BLaER1 treated with 17β-estradiol and CSF1 and Interleukin-3, amounts not matched to agents 10 nM and 100 nM (cell line): ENCODE results near the gene DNPEP.
A peak's percentile ranks its signal among the peaks of the same experiment; 100 is the strongest.

Source experiments
- H3K27ac ChIP-seq, 11 experiments: shearing (Covaris generic); formaldehyde crosslinking; 2 replicates each; pipeline ENCODE4 v1.8.1; 2022
- H3K27me3 ChIP-seq, 11 experiments: shearing (Covaris generic); formaldehyde crosslinking; 2 replicates each; pipeline ENCODE4 v1.8.1; 2022
- H3K36me3 ChIP-seq, 11 experiments: shearing (Covaris generic); formaldehyde crosslinking; 2 replicates each; pipeline ENCODE4 v1.8.1; 2022
- H3K4me1 ChIP-seq, 10 experiments: shearing (Covaris generic); formaldehyde crosslinking; 2 replicates each; pipeline ENCODE4 v1.8.1; 2022
- H3K4me2 ChIP-seq, 11 experiments: shearing (Covaris generic); formaldehyde crosslinking; 2 replicates each; pipeline ENCODE4 v1.8.1; 2022
- H3K4me3 ChIP-seq, 10 experiments: shearing (Covaris generic); formaldehyde crosslinking; 2 replicates each; pipeline ENCODE4 v1.8.1; 2022
- H3K9ac ChIP-seq, 11 experiments: shearing (Covaris generic); formaldehyde crosslinking; 2 replicates each; pipeline ENCODE4 v1.8.1; 2022
- H3K9me3 ChIP-seq, 11 experiments: shearing (Covaris generic); formaldehyde crosslinking; replicated peaks in 1 of 11; 2 replicates each; pipeline ENCODE4 v1.8.1; 2022
- H4K20me1 ChIP-seq, 11 experiments: shearing (Covaris generic); formaldehyde crosslinking; 2 replicates each; pipeline ENCODE4 v1.8.1; 2022
- Cebpa-rat ChIP-seq, 11 experiments: shearing (Covaris generic); IDR thresholded peaks; 2 replicates each; pipeline ENCODE4 v1.8.1; 2022

DNPEP gene

GRCh38 chr2:219368690-219369191 is 19.0 kb downstream of the DNPEP start:
- Histone ChIP-seq H3K27me3 (no peaks in the 10 kb centered on the region), H3K4me2 (0 out of 22 replicates have a peak overlapping the region, but pooled peaks of 1 of the 11 experiments have one; percentile 23), H3K4me1 (peaks cover 0 to 25% (median 0%) of the 10 kb centered on the region in 10 experiments; a peak in 6 of 20 replicates), H3K9me3 (no peaks in the 10 kb centered on the region), H3K4me3 (no peak overlapping the region), H4K20me1 (peaks cover 0 to 5% (median 0%) of the 10 kb centered on the region in 11 experiments; a peak in 1 of 22 replicates), H3K27ac (no peak overlapping the region), H3K36me3 (peaks cover 6 to 19% (median 9%) of the 10 kb centered on the region in 11 experiments), H3K9ac (no peak overlapping the region)
- TF ChIP-seq Cebpa-rat (IDR thresholded peaks at IDR 0.05): no peak

GRCh38 chr2:219362524-219363164 is 25.1 kb downstream of the DNPEP start:
- peaks cover 0 to 8% (median 0%) of the 10 kb centered on the region in 11 experiments; a peak in 1 of 22 replicates for H3K9me3 ChIP-seq
- H3K27me3 ChIP-seq: no peaks in the 10 kb centered on the region
- no peaks in the 10 kb centered on the region for H3K36me3 ChIP-seq
- H3K27ac ChIP-seq: peak overlapping the region in 3 of 11 experiments; percentile 33 to 38 (median 35); a peak in 4 of 22 replicates
- peak overlapping the region in 5 of 11 experiments; percentile 50 to 88 (median 73); a peak in 10 of 22 replicates for H3K4me2 ChIP-seq
- H3K4me3 ChIP-seq: 0 out of 20 replicates have a peak overlapping the region, but pooled peaks of 1 of the 10 experiments have one; percentile 27
- no peak overlapping the region for H3K9ac ChIP-seq
- no peak for TF ChIP-seq Cebpa-rat (IDR thresholded peaks at IDR 0.05)
- H3K4me1 ChIP-seq: peaks cover 0 to 49% (median 12%) of the 10 kb centered on the region in 10 experiments; a peak in 13 of 20 replicates
- no peaks in the 10 kb centered on the region for H4K20me1 ChIP-seq

- no peak overlapping the region for H3K9ac ChIP-seq
- H3K36me3 ChIP-seq: no peaks in the 10 kb centered on the region
- H3K27ac ChIP-seq: peak overlapping the region in 1 of 11 experiments; percentile 35; a peak in 2 of 22 replicates
- peak overlapping the region in 5 of 11 experiments; percentile 40 to 88 (median 73); a peak in 10 of 22 replicates for H3K4me2 ChIP-seq
- no peak for TF ChIP-seq Cebpa-rat (IDR thresholded peaks at IDR 0.05)
- peaks cover 0 to 55% (median 15%) of the 10 kb centered on the region in 10 experiments; a peak in 13 of 20 replicates for H3K4me1 ChIP-seq
- H3K4me3 ChIP-seq: no peak overlapping the region
- no peaks in the 10 kb centered on the region for H3K27me3 ChIP-seq
- H4K20me1 ChIP-seq: no peaks in the 10 kb centered on the region
- H3K9me3 ChIP-seq: peaks cover 0 to 8% (median 0%) of the 10 kb centered on the region in 11 experiments; a peak in 1 of 22 replicates
Measured at GRCh38 chr2:219362072-219362471, 25.6 kb downstream of the DNPEP start.

GRCh38 chr2:219358170-219359075 is 29.3 kb downstream of the DNPEP start:
- no peak for TF ChIP-seq Cebpa-rat (IDR thresholded peaks at IDR 0.05)
- H3K4me1 ChIP-seq: peaks cover 0 to 57% (median 22%) of the 10 kb centered on the region in 10 experiments; a peak in 13 of 20 replicates
- no peak overlapping the region for H3K4me3 ChIP-seq
- peaks cover 0 to 8% (median 0%) of the 10 kb centered on the region in 11 experiments; a peak in 1 of 22 replicates for H3K9me3 ChIP-seq
- H3K27me3 ChIP-seq: no peaks in the 10 kb centered on the region
- no peaks in the 10 kb centered on the region for H4K20me1 ChIP-seq
- no peak overlapping the region for H3K9ac ChIP-seq
- peak overlapping the region in 4 of 11 experiments; percentile 66 to 73 (median 68); a peak in 4 of 22 replicates for H3K4me2 ChIP-seq
- peak overlapping the region in 1 of 11 experiments; percentile 13; a peak in 1 of 22 replicates for H3K27ac ChIP-seq
- no peaks in the 10 kb centered on the region for H3K36me3 ChIP-seq

DNA sequence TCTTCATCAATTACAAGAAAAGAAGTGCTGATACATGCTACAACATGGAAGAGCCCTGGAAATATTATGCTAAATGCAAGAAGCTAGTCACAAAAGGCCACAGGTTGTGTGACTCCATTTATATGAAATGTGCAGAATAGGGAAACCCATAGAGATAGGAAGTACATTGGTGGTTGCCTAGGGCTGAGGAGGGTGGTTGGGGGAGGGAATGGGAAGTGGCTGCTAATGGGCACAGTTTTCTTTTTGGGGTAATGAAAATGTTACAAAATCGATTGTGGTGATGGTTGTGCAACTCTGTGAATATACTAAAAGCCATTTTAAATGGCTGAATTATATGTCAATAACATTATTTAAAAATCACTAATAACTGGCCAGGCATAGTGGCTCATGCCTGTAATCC is 30.9 kb downstream of the DNPEP start:
- H3K27ac ChIP-seq: peak overlapping the region in 4 of 11 experiments; percentile 46 to 67 (median 58); a peak in 8 of 22 replicates
- H3K4me2 ChIP-seq: peak overlapping the region in 6 of 11 experiments; percentile 10 to 73 (median 66); a peak in 11 of 22 replicates
- H4K20me1 ChIP-seq: no peaks in the 10 kb centered on the region
- H3K36me3 ChIP-seq: no peaks in the 10 kb centered on the region
- no peak overlapping the region for H3K4me3 ChIP-seq
- H3K9me3 ChIP-seq: peaks cover 0 to 8% (median 0%) of the 10 kb centered on the region in 11 experiments; a peak in 1 of 22 replicates
- peak in 3 of 11 experiments; percentile 15 to 50 (median 18); a peak in 1 of 22 replicates for TF ChIP-seq Cebpa-rat (IDR thresholded peaks at IDR 0.05)
- peaks cover 0 to 47% (median 13%) of the 10 kb centered on the region in 10 experiments; a peak in 11 of 20 replicates for H3K4me1 ChIP-seq
- peak overlapping the region in 1 of 11 experiments; percentile 30; a peak in 1 of 22 replicates for H3K9ac ChIP-seq
- H3K27me3 ChIP-seq: no peaks in the 10 kb centered on the region

- no peaks in the 10 kb centered on the region for H3K36me3 ChIP-seq
- H3K9ac ChIP-seq: no peak overlapping the region
- no peaks in the 10 kb centered on the region for H3K27me3 ChIP-seq
- H3K4me1 ChIP-seq: peaks cover 0 to 61% (median 13%) of the 10 kb centered on the region in 10 experiments; a peak in 11 of 20 replicates
- peaks cover 0 to 8% (median 0%) of the 10 kb centered on the region in 11 experiments; a peak in 1 of 22 replicates for H3K9me3 ChIP-seq
- H4K20me1 ChIP-seq: no peaks in the 10 kb centered on the region
- no peak overlapping the region for H3K27ac ChIP-seq
- no peak for TF ChIP-seq Cebpa-rat (IDR thresholded peaks at IDR 0.05)
- no peak overlapping the region for H3K4me2 ChIP-seq
- H3K4me3 ChIP-seq: no peak overlapping the region
Measured at GRCh38 chr2:219354582-219354981, 33.1 kb downstream of the DNPEP start.

DNA sequence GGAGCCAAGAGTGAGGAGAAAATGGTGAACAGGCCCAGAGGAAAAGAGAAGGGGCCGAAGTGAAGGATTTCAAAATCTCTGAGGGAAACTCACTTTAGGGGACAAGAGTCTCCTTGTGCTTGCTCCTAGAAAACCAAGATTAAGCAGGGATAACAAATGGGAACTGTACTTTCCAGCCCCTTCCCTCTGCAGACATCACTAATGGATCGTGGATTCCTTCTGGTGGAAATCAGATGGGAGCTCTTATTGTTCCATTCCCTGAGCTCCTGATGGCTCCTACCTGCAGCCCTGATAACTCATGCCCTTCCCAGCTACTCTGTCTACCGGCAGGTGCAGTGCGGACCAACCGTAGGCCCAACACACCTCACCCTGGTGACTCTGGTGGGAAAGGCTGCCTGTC is 34.6 kb downstream of the DNPEP start:
- Histone ChIP-seq H4K20me1 (no peaks in the 10 kb centered on the region), H3K4me1 (peaks cover 0 to 59% (median 13%) of the 10 kb centered on the region in 10 experiments; a peak in 11 of 20 replicates), H3K9ac (no peak overlapping the region), H3K4me3 (no peak overlapping the region), H3K27ac (no peak overlapping the region), H3K4me2 (no peak overlapping the region), H3K9me3 (peaks cover 0 to 1% (median 0%) of the 10 kb centered on the region in 11 experiments; a peak in 1 of 22 replicates), H3K27me3 (no peaks in the 10 kb centered on the region), H3K36me3 (no peaks in the 10 kb centered on the region)
- TF ChIP-seq Cebpa-rat (IDR thresholded peaks at IDR 0.05): no peak

DNA sequence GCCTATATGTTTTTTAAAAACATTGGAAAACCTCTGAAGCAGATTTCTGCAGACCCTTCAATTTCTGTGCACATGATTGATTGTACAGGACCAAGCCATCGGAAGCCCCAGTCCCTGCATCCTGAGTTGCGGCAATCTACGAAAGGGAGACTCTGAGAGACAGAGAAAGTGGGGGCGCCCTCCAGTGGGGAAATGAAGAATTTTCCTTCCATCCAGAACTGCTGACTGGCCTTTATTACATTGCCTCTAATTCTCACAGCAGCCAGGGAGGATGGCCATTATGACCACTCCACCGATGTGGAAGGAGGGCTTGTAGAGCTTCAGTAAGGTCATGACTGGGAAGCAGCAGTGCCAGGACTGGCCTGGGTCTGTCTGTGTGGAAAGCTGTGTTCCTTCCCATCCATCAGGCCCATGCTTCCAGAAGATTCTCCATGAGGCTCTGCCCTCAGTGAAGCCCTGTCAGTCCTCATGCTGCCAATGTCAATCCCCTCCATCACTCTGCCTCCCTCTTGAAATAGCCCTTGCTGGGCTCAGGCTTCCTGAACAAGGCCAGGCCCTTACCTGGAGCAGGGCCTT is 35.2 kb downstream of the DNPEP start:
- Histone ChIP-seq H3K36me3 (no peaks in the 10 kb centered on the region), H3K27me3 (no peaks in the 10 kb centered on the region), H4K20me1 (no peaks in the 10 kb centered on the region), H3K4me3 (no peak overlapping the region), H3K4me1 (peaks cover 0 to 54% (median 12%) of the 10 kb centered on the region in 10 experiments; a peak in 11 of 20 replicates), H3K27ac (no peak overlapping the region), H3K9ac (no peak overlapping the region), H3K9me3 (no peaks in the 10 kb centered on the region), H3K4me2 (peak overlapping the region in 2 of 11 experiments; percentile 63 to 85; a peak in 2 of 22 replicates)
- no peak for TF ChIP-seq Cebpa-rat (IDR thresholded peaks at IDR 0.05)
